SU-DHL-6 (cell line): ENCODE results near the gene CCNL1.

ENCODE experiments used
- H2AFZ ChIP-seq: fragments of 200-600 bp; sonication (generic); 2 replicates; pipeline ENCODE4 v1.6.1; 2014; ENCODE audit warnings: low read depth, mild to moderate bottlenecking, moderate library complexity, mixed read lengths, antibody characterized with exemption, low read length; ENCODE audit not compliant: severe bottlenecking
- H3F3A ChIP-seq: fragments of 200-600 bp; shearing (Covaris generic); 2 replicates; pipeline ENCODE4 v1.6.0; 2016; ENCODE audit warnings: antibody characterized with exemption, mild to moderate bottlenecking; ENCODE audit not compliant: insufficient read depth
- H3K27ac ChIP-seq: fragments of 200-600 bp; sonication (generic); 2 replicates; pipeline ENCODE4 v1.5.1; 2016; ENCODE audit warnings: low read depth, mild to moderate bottlenecking, low read length, moderate library complexity, mixed read lengths
- H3K27me3 ChIP-seq: fragments of 200-600 bp; sonication (generic), shearing (Covaris generic); 2 replicates; pipeline ENCODE4 v1.6.0; 2014; ENCODE audit warnings: mild to moderate bottlenecking, low read length
- H3K36me3 ChIP-seq: fragments of 200-600 bp; sonication (generic); 2 replicates; pipeline ENCODE4 v1.6.1; 2014; ENCODE audit warnings: mild to moderate bottlenecking, low read length, mixed read lengths
- H3K4me2 ChIP-seq: fragments of 300-600, 200-600 bp; shearing (Covaris generic), sonication (generic); 2 replicates; pipeline ENCODE4 v1.6.0; 2014; ENCODE audit warnings: low read length, low read depth, mild to moderate bottlenecking; ENCODE audit not compliant: poor library complexity, severe bottlenecking
- H3K4me3 ChIP-seq: fragments of 200-600 bp; sonication (generic); 2 replicates; pipeline ENCODE4 v1.5.1; 2014; ENCODE audit warnings: antibody characterized with exemption, low read length, mild to moderate bottlenecking, mixed read lengths; ENCODE audit not compliant: insufficient read depth, poor library complexity, severe bottlenecking
- H3K79me2 ChIP-seq: fragments of 200-600 bp; sonication (generic); 2 replicates; pipeline ENCODE4 v1.6.1; 2014; ENCODE audit warnings: mild to moderate bottlenecking, low read length, moderate library complexity; ENCODE audit not compliant: insufficient read depth
- H3K9ac ChIP-seq: fragments of 200-600 bp; sonication (generic); 2 replicates; pipeline ENCODE4 v1.7.0; 2014; ENCODE audit warnings: mild to moderate bottlenecking, low read length
- H3K9me2 ChIP-seq: fragments of 200-600 bp; sonication (generic); replicated peaks from 2 replicates; pipeline ENCODE4 v1.6.1; 2014; ENCODE audit warnings: low read length; ENCODE audit not compliant: insufficient read depth
- H3K9me3 ChIP-seq: fragments of 200-600 bp; sonication (generic); 2 replicates; pipeline ENCODE4 v1.6.1; 2014; ENCODE audit warnings: low read length, mixed read lengths; ENCODE audit not compliant: insufficient read depth
- H4K20me1 ChIP-seq: fragments of 200-600 bp; sonication (generic); 2 replicates; pipeline ENCODE4 v1.6.1; 2014; ENCODE audit warnings: low read depth, mild to moderate bottlenecking, antibody characterized with exemption, low read length, moderate library complexity, mixed read lengths
- EZH2phosphoT487 ChIP-seq: fragments of 200-600 bp; sonication (generic), shearing (Covaris generic); conservative IDR thresholded peaks from 2 replicates; pipeline ENCODE4 v1.6.1; 2018; ENCODE audit warnings: mild to moderate bottlenecking, antibody characterized with exemption, low read length, moderate library complexity, mixed read lengths
- TF ChIP-seq, protein P1 (sequence below): fragments of 200-600 bp; sonication (generic); IDR thresholded peaks from one replicate; pipeline ENCODE4 v1.5.1; 2017; ENCODE audit warnings: antibody characterized with exemption, mild to moderate bottlenecking, low read length, moderate library complexity; ENCODE audit not compliant: insufficient read depth, poor library complexity, severe bottlenecking

The CCNL1 gene

DNA sequence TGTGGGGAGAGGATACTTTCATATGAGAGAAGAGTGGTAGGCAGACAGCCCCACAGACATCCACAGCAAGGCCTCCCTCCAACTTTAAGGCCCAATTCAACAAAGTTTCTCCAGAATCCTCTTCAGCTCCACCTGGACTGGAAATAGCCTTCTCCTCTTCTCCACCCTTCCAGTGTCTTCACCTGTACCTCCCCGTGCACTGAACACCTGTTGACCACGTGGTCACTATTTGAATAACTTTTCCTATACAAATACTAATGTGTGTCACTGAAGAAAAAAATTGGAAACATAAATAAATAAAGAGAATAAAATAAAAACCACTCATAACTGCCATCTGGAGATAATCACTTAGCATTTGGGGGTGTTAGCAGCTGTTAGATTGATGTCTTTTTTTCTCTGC, 52.9 kb downstream of the CCNL1 start:
- Histone ChIP-seq H3K9ac (no peak overlapping the region), H3K27me3 (no peaks in the 10 kb centered on the region), H3K27ac (no peak overlapping the region), H3K4me3 (no peak overlapping the region), H3K9me3 (no peaks in the 10 kb centered on the region), H3K9me2 (no peaks in the 10 kb centered on the region), H3K36me3 (no peaks in the 10 kb centered on the region), H2AFZ (no peak overlapping the region), H4K20me1 (no peaks in the 10 kb centered on the region), H3K4me2 (no peak overlapping the region), H3K79me2 (no peaks in the 10 kb centered on the region), H3F3A (no peaks in the 10 kb centered on the region)
- TF ChIP-seq, protein P1, sequence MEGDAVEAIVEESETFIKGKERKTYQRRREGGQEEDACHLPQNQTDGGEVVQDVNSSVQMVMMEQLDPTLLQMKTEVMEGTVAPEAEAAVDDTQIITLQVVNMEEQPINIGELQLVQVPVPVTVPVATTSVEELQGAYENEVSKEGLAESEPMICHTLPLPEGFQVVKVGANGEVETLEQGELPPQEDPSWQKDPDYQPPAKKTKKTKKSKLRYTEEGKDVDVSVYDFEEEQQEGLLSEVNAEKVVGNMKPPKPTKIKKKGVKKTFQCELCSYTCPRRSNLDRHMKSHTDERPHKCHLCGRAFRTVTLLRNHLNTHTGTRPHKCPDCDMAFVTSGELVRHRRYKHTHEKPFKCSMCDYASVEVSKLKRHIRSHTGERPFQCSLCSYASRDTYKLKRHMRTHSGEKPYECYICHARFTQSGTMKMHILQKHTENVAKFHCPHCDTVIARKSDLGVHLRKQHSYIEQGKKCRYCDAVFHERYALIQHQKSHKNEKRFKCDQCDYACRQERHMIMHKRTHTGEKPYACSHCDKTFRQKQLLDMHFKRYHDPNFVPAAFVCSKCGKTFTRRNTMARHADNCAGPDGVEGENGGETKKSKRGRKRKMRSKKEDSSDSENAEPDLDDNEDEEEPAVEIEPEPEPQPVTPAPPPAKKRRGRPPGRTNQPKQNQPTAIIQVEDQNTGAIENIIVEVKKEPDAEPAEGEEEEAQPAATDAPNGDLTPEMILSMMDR, result no peak

DNA sequence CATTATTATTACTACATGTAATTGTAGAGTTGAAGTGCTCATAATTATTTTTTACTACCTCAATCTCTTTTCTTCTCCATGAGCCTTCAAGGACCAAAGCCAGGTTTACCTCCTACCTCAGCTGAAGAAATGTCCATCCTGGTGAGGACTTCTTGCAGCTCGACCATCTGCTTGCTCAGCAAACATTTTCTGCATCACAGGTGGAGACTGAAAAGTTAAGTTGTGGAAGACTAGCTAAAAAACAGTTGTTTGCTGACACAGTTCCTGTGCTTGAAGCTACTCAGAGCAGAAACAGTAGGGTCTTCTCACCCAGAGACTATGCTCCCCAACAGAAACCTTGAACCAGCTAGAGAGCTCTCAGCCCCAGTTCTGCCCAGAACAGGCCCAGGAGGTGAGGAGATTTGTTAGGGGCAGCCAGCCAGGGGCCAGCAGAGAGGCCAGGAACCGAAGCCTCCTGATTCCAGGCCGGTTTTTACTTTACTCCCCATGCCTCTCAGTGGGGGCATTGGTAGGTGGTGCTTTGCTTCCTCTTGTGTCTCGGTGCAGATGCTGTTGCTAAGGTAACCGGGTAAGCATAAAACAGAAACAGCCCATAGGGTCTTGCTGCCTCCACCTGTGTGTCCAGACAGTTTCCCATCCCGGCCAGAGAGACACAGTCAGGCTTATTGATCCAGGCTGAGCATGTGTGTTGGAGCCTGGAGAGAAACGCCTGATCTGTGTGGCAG, 54.9 kb downstream of the CCNL1 start:
- Histone ChIP-seq H3K27ac (no peak overlapping the region), H3K4me3 (no peak overlapping the region)

DNA sequence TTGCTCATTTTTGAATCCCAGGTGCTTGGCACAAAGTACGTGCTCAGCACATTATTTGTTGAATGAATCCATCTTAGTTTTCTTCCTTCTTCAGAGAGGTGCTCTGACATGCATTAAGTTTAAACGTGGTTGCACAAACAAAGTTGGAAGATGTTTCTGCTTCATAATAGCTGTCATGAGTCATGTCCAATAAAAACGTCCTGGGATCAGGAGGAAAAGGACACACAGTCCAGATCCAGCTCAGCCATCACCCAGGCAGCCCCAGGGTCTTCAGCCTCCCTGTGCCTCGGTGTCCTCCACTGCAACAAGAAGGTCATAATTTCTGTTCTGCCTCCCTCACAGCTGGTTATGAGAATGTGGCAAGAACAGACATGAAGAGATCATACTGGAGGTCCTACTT, 55.4 kb downstream of the CCNL1 start:
- Histone ChIP-seq H3K27me3 (no peaks in the 10 kb centered on the region), H3K79me2 (no peaks in the 10 kb centered on the region), H3F3A (no peaks in the 10 kb centered on the region), H4K20me1 (no peaks in the 10 kb centered on the region), H3K9me3 (no peaks in the 10 kb centered on the region), H3K9ac (no peak overlapping the region), H3K36me3 (no peaks in the 10 kb centered on the region), H3K27ac (no peak overlapping the region), H3K9me2 (no peaks in the 10 kb centered on the region), H3K4me2 (peak overlapping the region; percentile 23), H2AFZ (peak overlapping the region; percentile 36), H3K4me3 (no peak overlapping the region)
- TF ChIP-seq EZH2phosphoT487, result no peak
- TF ChIP-seq, protein P1, result no peak

More for the DNA sequence above, 54.9 kb downstream of the CCNL1 start:
- no peaks in the 10 kb centered on the region for H4K20me1 ChIP-seq
- no peaks in the 10 kb centered on the region for H3K79me2 ChIP-seq
- 0 out of 2 replicates have a peak overlapping the region, but pooled peaks have one; percentile 3 for H3K9ac ChIP-seq
- no peaks in the 10 kb centered on the region for H3F3A ChIP-seq
- no peaks in the 10 kb centered on the region for H3K36me3 ChIP-seq
- peak overlapping the region; percentile 36 for H2AFZ ChIP-seq
- no peaks in the 10 kb centered on the region for H3K9me3 ChIP-seq
- no peak for TF ChIP-seq EZH2phosphoT487
- TF ChIP-seq, protein P1, result no peak
- no peaks in the 10 kb centered on the region for H3K27me3 ChIP-seq
- H3K4me2 ChIP-seq, result peak overlapping the region; percentile 23
- H3K9me2 ChIP-seq, result no peaks in the 10 kb centered on the region
